ENCODE data around the gene SCYL1. TPM values are rescaled to one million over a fixed set of nuclear protein-coding genes. Genes with fewer than 3 reads are reported as not detected.

Gene SCYL1
- total RNA-seq, 6 donors from 2014 or later = 64.0 to 120 (median 88.8) TPM

DNA sequence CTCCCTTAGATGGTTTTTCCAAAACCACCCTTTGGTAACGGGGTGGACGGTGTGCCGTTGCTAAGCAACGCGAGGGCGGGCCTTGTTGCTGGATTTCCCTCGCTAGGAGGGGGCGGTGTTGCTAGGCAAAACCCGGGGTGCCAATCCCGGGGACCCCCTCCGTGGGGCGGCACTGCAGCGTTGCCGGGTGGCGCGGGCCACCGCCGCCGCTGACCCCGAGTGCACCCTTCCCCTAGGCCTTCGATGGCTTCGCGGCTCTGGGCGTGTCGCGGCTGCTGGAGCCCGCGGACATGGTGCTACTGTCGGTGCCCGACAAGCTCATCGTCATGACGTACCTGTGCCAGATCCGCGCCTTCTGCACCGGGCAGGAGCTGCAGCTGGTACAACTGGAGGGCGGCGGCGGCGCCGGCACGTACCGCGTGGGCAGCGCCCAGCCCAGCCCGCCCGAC, 59.9 kb downstream of the SCYL1 start:
- peaks cover 18 to 37% (median 27%) of the 10 kb centered on the region in 4 donors for H3K4me1 ChIP-seq
- H3K9me3 ChIP-seq = no peaks in the 10 kb centered on the region
- no peak overlapping the region for H3K4me3 ChIP-seq
- no peaks in the 10 kb centered on the region for H3K27me3 ChIP-seq
- WGBS, 2 donors = 69 to 88% methylated on average over 10 to 44 of the region's 46 CpGs
- peak in 1 of 2 donors; percentile 83 for DNase-seq
- no peak overlapping the region for H3K27ac ChIP-seq
- no peak for ATAC-seq (ENCODE audit: low FRiP score in 2 of 2)
- H3K36me3 ChIP-seq = peaks cover 0 to 71% (median 49%) of the 10 kb centered on the region in 4 donors
- TF ChIP-seq POLR2A (IDR thresholded peaks at IDR 0.05) = no peak
- TF ChIP-seq, protein P1, sequence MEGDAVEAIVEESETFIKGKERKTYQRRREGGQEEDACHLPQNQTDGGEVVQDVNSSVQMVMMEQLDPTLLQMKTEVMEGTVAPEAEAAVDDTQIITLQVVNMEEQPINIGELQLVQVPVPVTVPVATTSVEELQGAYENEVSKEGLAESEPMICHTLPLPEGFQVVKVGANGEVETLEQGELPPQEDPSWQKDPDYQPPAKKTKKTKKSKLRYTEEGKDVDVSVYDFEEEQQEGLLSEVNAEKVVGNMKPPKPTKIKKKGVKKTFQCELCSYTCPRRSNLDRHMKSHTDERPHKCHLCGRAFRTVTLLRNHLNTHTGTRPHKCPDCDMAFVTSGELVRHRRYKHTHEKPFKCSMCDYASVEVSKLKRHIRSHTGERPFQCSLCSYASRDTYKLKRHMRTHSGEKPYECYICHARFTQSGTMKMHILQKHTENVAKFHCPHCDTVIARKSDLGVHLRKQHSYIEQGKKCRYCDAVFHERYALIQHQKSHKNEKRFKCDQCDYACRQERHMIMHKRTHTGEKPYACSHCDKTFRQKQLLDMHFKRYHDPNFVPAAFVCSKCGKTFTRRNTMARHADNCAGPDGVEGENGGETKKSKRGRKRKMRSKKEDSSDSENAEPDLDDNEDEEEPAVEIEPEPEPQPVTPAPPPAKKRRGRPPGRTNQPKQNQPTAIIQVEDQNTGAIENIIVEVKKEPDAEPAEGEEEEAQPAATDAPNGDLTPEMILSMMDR (IDR thresholded peaks at IDR 0.05) = no peak
- TF ChIP-seq POLR2AphosphoS5 (IDR thresholded peaks at IDR 0.05) = no peak
- no peak for TF ChIP-seq EP300 (IDR thresholded peaks at IDR 0.05)

DNA sequence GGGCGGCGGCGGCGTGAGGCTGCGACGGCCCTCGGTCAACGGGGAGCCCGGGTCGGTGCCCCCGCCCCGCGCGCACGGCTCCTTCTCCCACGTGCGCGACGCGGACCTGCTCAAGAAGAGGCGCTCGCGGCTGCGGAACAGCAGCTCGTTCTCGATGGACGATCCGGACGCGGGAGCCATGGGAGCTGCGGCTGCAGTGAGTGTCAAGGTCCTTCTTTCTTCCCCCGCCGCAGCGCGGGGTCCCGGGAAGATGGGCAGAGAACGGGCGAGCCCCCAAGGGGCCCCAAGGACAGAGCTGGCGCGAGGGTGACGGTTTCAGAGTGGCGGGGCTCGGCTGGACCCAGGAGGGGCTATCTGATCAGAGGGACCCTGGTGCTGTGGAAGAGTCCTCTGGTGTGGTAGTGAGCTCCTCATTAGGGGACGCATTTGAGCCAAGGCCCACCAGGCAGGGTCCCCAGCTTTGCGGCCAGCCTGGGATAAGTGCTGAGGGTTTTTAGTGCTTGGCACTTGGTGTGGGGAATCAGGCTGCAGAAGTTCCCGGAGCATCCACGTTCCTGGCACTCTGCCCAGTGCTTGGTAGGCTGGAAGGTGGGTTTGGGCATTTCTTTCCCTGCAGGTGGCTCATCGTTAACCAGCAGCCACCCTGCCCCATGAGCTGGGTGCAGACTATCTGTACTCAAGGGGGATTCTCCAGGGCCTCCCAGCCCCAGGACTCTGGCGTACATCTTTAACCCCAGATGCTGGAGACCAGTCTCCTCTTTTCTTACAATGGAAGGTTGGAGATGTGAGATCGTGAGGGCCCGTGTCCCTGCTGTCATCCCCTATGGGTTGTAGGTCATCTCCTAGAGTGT, 60.7 kb downstream of the SCYL1 start:
- no peaks in the 10 kb centered on the region for H3K27me3 ChIP-seq
- ATAC-seq (ENCODE audit: low FRiP score in 2 of 2) = no peak
- peak overlapping the region in 1 of 4 donors; percentile 81 for H3K27ac ChIP-seq
- H3K4me1 ChIP-seq = peaks cover 18 to 37% (median 27%) of the 10 kb centered on the region in 4 donors
- 84 to 91% methylated on average over 20 to 51 of the region's 51 CpGs for WGBS, 2 donors
- H3K9me3 ChIP-seq = no peaks in the 10 kb centered on the region
- H3K36me3 ChIP-seq = peaks cover 0 to 71% (median 47%) of the 10 kb centered on the region in 4 donors
- DNase-seq = peak in 1 of 2 donors; percentile 76
- H3K4me3 ChIP-seq = no peak overlapping the region
- TF ChIP-seq POLR2A (IDR thresholded peaks at IDR 0.05) (no peak), POLR2AphosphoS5 (IDR thresholded peaks at IDR 0.05) (no peak)

DNA sequence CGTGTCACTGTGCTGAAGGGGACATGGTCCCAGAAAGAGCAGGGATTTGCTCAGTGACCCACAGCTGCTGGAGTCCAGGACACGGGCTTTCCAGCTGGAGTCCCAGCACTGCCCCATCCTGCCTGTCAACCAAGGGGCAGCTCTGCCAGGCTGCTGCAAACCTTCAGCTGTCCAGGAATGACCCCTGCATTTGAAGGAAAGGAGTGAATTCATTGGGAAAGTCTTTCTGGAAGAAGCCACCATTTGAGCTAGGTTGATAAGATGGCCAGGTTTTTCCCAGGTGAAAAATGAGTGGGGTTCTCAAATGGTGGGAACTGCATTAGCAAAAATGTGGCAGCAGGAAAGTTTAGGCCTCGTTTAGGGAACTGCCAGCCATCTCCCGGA, 61.4 kb downstream of the SCYL1 start:
- Histone ChIP-seq H3K4me3 (no peak overlapping the region), H3K4me1 (peaks cover 18 to 37% (median 27%) of the 10 kb centered on the region in 4 donors), H3K27me3 (no peaks in the 10 kb centered on the region), H3K36me3 (peaks cover 0 to 71% (median 46%) of the 10 kb centered on the region in 4 donors), H3K27ac (peak overlapping the region in 2 of 4 donors; percentile 45 to 81), H3K9me3 (no peaks in the 10 kb centered on the region)
- no peak for ATAC-seq (ENCODE audit: low FRiP score in 2 of 2)
- TF ChIP-seq POLR2A (IDR thresholded peaks at IDR 0.05) = no peak
- TF ChIP-seq, protein P1 (IDR thresholded peaks at IDR 0.05) = no peak
- 87 to 92% methylated on average over 4 of the region's 4 CpGs for WGBS, 2 donors
- no peak for DNase-seq

DNA sequence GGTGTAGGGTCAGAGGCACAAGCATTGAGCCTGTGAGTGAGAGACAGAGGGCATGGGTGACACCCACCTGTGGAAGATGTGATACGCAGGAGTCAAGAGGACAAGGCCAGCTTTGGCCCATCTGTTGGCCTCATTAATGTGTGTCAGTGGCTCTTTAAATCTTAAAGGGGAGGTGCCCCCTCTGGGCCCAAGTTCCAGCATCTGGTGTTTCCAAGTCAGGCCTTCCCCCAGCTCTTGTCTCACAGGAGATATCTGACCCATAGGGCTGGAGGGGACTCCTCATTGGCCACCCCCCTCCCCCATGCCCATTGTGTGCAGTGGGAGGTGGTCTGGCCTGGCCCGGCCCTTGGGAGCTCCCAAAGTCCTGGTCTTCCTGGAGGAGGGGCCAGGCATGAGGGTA, 61.8 kb downstream of the SCYL1 start:
- H3K36me3 ChIP-seq = peaks cover 0 to 71% (median 41%) of the 10 kb centered on the region in 4 donors
- ATAC-seq (ENCODE audit: low FRiP score in 2 of 2) = peak in 1 of 2 donors; percentile 11

More for the DNA sequence above, 61.8 kb downstream of the SCYL1 start:
- no peak for DNase-seq
- Histone ChIP-seq H3K4me1 (peaks cover 18 to 41% (median 28%) of the 10 kb centered on the region in 4 donors), H3K9me3 (no peaks in the 10 kb centered on the region), H3K27ac (peak overlapping the region; percentile 18 to 81 (median 49)), H3K4me3 (no peak overlapping the region), H3K27me3 (no peaks in the 10 kb centered on the region)
- TF ChIP-seq, protein P1 (IDR thresholded peaks at IDR 0.05) = no peak
- TF ChIP-seq POLR2AphosphoS5 (IDR thresholded peaks at IDR 0.05) (no peak), EP300 (IDR thresholded peaks at IDR 0.05) (no peak), POLR2A (IDR thresholded peaks at IDR 0.05) (no peak)
- 83 to 87% methylated on average over 2 of the region's 2 CpGs for WGBS, 2 donors

Small RNA genes lying within 50 kb of the gene (small RNA-seq; reads per million reads assigned to genes)
- gene AP001362.1 = 0 reads per million in 4 donors
- 0 reads per million in 4 donors for gene RF01684

Other genes with a start within 250 kb of the SCYL1 start
- gene CDC42EP2, start 210.2 kb upstream of the SCYL1 start, total RNA-seq = 10 to 100 TPM in 5 of 6 donors, 1 to 10 TPM in 1; 7.7 to 45.2 (median 14.6) TPM
- gene DPF2, start 191.2 kb upstream of the SCYL1 start, total RNA-seq = 10 to 100 TPM; 32.1 to 68.1 (median 54.7) TPM
- gene TIGD3, start 170.3 kb upstream of the SCYL1 start, total RNA-seq = under 1 TPM in 4 of 6 donors, not detected in 2; 0.15 to 0.51 (median 0.35) TPM
- gene SLC25A45, start 142.4 kb upstream of the SCYL1 start, total RNA-seq = 10 to 100 TPM in 4 of 6 donors, 1 to 10 TPM in 2; 5.5 to 40.8 (median 19.4) TPM
- 10 to 100 TPM; 31.4 to 77.5 (median 45.8) TPM for gene FRMD8, start 138.4 kb upstream of the SCYL1 start, total RNA-seq
- gene NEAT1, start 102.3 kb upstream of the SCYL1 start, total RNA-seq = 1,000 to 10,000 TPM in 3 of 6 donors, 100 to 1,000 TPM in 3; 245 to 3,084 (median 1,019) TPM
- gene MALAT1, start 26.0 kb upstream of the SCYL1 start, total RNA-seq = over 10,000 TPM in 5 of 6 donors, 1,000 to 10,000 TPM in 1; 9,697 to 52,390 (median 19,698) TPM
- 100 to 1,000 TPM in 5 of 6 donors, 10 to 100 TPM in 1; 99.9 to 479 (median 131) TPM for gene LTBP3, start 33.3 kb downstream of the SCYL1 start, total RNA-seq
- 10 to 100 TPM; 22.6 to 60.7 (median 39.7) TPM for gene ZNRD2, start 45.4 kb downstream of the SCYL1 start, total RNA-seq
- 10 to 100 TPM; 27.9 to 65.8 (median 45.3) TPM for gene FAM89B, start 47.5 kb downstream of the SCYL1 start, total RNA-seq
- gene EHBP1L1, start 51.0 kb downstream of the SCYL1 start, total RNA-seq = 100 to 1,000 TPM in 4 of 6 donors, 10 to 100 TPM in 2; 70.4 to 220 (median 133) TPM
- 1 to 10 TPM in 4 of 6 donors, under 1 TPM in 1, not detected in 1; 0.59 to 3.7 (median 1.7) TPM for gene KCNK7, start 70.7 kb downstream of the SCYL1 start, total RNA-seq
- gene MAP3K11, start 89.1 kb downstream of the SCYL1 start, total RNA-seq = 100 to 1,000 TPM in 4 of 6 donors, 10 to 100 TPM in 2; 52.1 to 132 (median 107) TPM
- gene PCNX3, start 90.7 kb downstream of the SCYL1 start, total RNA-seq = 10 to 100 TPM; 26.7 to 63.9 (median 43.9) TPM
- 100 to 1,000 TPM in 1 of 6 donors, 10 to 100 TPM in 5; 42.7 to 137 (median 74.9) TPM for gene SIPA1, start 113.0 kb downstream of the SCYL1 start, total RNA-seq
- gene RELA, start 137.8 kb downstream of the SCYL1 start, total RNA-seq = 10 to 100 TPM; 42.9 to 86.8 (median 58.7) TPM
- 100 to 1,000 TPM in 1 of 6 donors, 10 to 100 TPM in 5; 44.0 to 102 (median 88.4) TPM for gene KAT5, start 187.2 kb downstream of the SCYL1 start, total RNA-seq
- gene RNASEH2C, start 195.7 kb downstream of the SCYL1 start, total RNA-seq = 10 to 100 TPM; 35.0 to 81.7 (median 49.1) TPM